Parietal lobe (tissue), 1 donor: ENCODE measurements around the gene TMSB10. TPM values are rescaled to one million over a fixed set of nuclear protein-coding genes. Genes with fewer than 3 reads are reported as not detected.

Experiments used
- total RNA-seq: library from RNA; depleted of rRNA; stranded (reverse); fragments of >200 nt; gene quantifications from one replicate; pipeline ENCODE4 v1.2.3, GENCODE V29; 2014

Gene TMSB10
- 2,077 TPM for total RNA-seq

GRCh38 chr2:84905181-84906107 is at the start of gene TMSB10:
Gene TMSB10 (plus strand): TSS chr2:84905656.

GRCh38 chr2:84880645-84881521 is 24.6 kb upstream of the TMSB10 start, which contains the start of gene TRABD2A:
Gene TRABD2A (minus strand): TSS chr2:84881084. CDS start chr2:84881039, 45 bp downstream.

Other genes with a start within 250 kb of the TMSB10 start
- gene TRABD2A, start 24.6 kb upstream of the TMSB10 start, total RNA-seq: 1.6 TPM
- gene KCMF1, start 65.5 kb downstream of the TMSB10 start, total RNA-seq: 23.5 TPM
- gene TCF7L1, start 227.7 kb downstream of the TMSB10 start, total RNA-seq: 3.4 TPM